ENCODE data around the gene CNTRL.

CNTRL gene

GRCh38 chr9:121198512-121199042 is 123.8 kb downstream of the CNTRL start:
- no peaks in the 10 kb centered on the region for H3K27me3 ChIP-seq (ENCODE audit: control insufficient read depth, insufficient read depth, low read length)
- H3K36me3 ChIP-seq (ENCODE audit: control insufficient read depth, insufficient read depth, low read length), result no peaks in the 10 kb centered on the region
- H3K4me1 ChIP-seq (ENCODE audit: control insufficient read depth, insufficient read depth, low read length), result peaks cover 8% of the 10 kb centered on the region
- no peak overlapping the region for H3K4me3 ChIP-seq (ENCODE audit: low read depth, low read length)
- no peak overlapping the region for H3K9ac ChIP-seq (ENCODE audit: low read depth, low read length)
- H3K9me3 ChIP-seq (ENCODE audit: control insufficient read depth, insufficient read depth, low read length), result no peaks in the 10 kb centered on the region

- peak overlapping the region; percentile 82 for H3K4me3 ChIP-seq (ENCODE audit: low read depth, low read length)
- no peaks in the 10 kb centered on the region for H3K36me3 ChIP-seq (ENCODE audit: control insufficient read depth, insufficient read depth, low read length)
- H3K27me3 ChIP-seq (ENCODE audit: control insufficient read depth, insufficient read depth, low read length), result peaks cover under 1% of the 10 kb centered on the region
- peaks cover 8% of the 10 kb centered on the region for H3K4me1 ChIP-seq (ENCODE audit: control insufficient read depth, insufficient read depth, low read length)
- H3K9me3 ChIP-seq (ENCODE audit: control insufficient read depth, insufficient read depth, low read length), result no peaks in the 10 kb centered on the region
- H3K9ac ChIP-seq (ENCODE audit: low read depth, low read length), result no peak overlapping the region
Observed at GRCh38 chr9:121199921-121200320, 125.2 kb downstream of the CNTRL start.

GRCh38 chr9:121200356-121200755 is 125.6 kb downstream of the CNTRL start:
- Histone ChIP-seq H3K36me3 (ENCODE audit: control insufficient read depth, insufficient read depth, low read length) (no peaks in the 10 kb centered on the region), H3K9me3 (ENCODE audit: control insufficient read depth, insufficient read depth, low read length) (no peaks in the 10 kb centered on the region), H3K4me1 (ENCODE audit: control insufficient read depth, insufficient read depth, low read length) (peaks cover 8% of the 10 kb centered on the region), H3K9ac (ENCODE audit: low read depth, low read length) (peak overlapping the region; percentile 73), H3K27me3 (ENCODE audit: control insufficient read depth, insufficient read depth, low read length) (peaks cover 4% of the 10 kb centered on the region), H3K4me3 (ENCODE audit: low read depth, low read length) (peak overlapping the region; percentile 82)

- Histone ChIP-seq H3K9ac (ENCODE audit: low read depth, low read length) (peak overlapping the region; percentile 73), H3K36me3 (ENCODE audit: control insufficient read depth, insufficient read depth, low read length) (no peaks in the 10 kb centered on the region), H3K9me3 (ENCODE audit: control insufficient read depth, insufficient read depth, low read length) (no peaks in the 10 kb centered on the region), H3K4me1 (ENCODE audit: control insufficient read depth, insufficient read depth, low read length) (peaks cover 8% of the 10 kb centered on the region), H3K4me3 (ENCODE audit: low read depth, low read length) (peak overlapping the region; percentile 82), H3K27me3 (ENCODE audit: control insufficient read depth, insufficient read depth, low read length) (peaks cover 7% of the 10 kb centered on the region)
Observed at GRCh38 chr9:121201045-121201737, 126.4 kb downstream of the CNTRL start.

- Histone ChIP-seq H3K36me3 (ENCODE audit: control insufficient read depth, insufficient read depth, low read length) (no peaks in the 10 kb centered on the region), H3K9me3 (ENCODE audit: control insufficient read depth, insufficient read depth, low read length) (no peaks in the 10 kb centered on the region), H3K4me3 (ENCODE audit: low read depth, low read length) (peak within 1 kb of the TSS; percentile 82), H3K27me3 (ENCODE audit: control insufficient read depth, insufficient read depth, low read length) (peaks cover 7% of the 10 kb centered on the region), H3K9ac (ENCODE audit: low read depth, low read length) (peak within 1 kb of the TSS; percentile 73), H3K4me1 (ENCODE audit: control insufficient read depth, insufficient read depth, low read length) (peaks cover 8% of the 10 kb centered on the region)
Observed at GRCh38 chr9:121201738-121202533, 127.2 kb downstream of the CNTRL start, which contains the start of gene RAB14. Gene RAB14 (minus strand): TSS chr9:121201869. CDS start chr9:121193412, 8,457 bp downstream.

- H3K4me1 ChIP-seq (ENCODE audit: control insufficient read depth, insufficient read depth, low read length), result peaks cover 8% of the 10 kb centered on the region
Observed at GRCh38 chr9:121204121-121204520, 129.4 kb downstream of the CNTRL start.

GRCh38 chr9:121204611-121205010 is 129.9 kb downstream of the CNTRL start:
- Histone ChIP-seq H3K9ac (ENCODE audit: low read depth, low read length) (no peak overlapping the region), H3K9me3 (ENCODE audit: control insufficient read depth, insufficient read depth, low read length) (no peaks in the 10 kb centered on the region), H3K36me3 (ENCODE audit: control insufficient read depth, insufficient read depth, low read length) (no peaks in the 10 kb centered on the region), H3K4me3 (ENCODE audit: low read depth, low read length) (no peak overlapping the region), H3K4me1 (ENCODE audit: control insufficient read depth, insufficient read depth, low read length) (peaks cover 8% of the 10 kb centered on the region), H3K27me3 (ENCODE audit: control insufficient read depth, insufficient read depth, low read length) (peaks cover 16% of the 10 kb centered on the region)

More at GRCh38 chr9:121204121-121204520, 129.4 kb downstream of the CNTRL start:
- no peaks in the 10 kb centered on the region for H3K36me3 ChIP-seq (ENCODE audit: control insufficient read depth, insufficient read depth, low read length)
- H3K4me3 ChIP-seq (ENCODE audit: low read depth, low read length), result no peak overlapping the region
- no peak overlapping the region for H3K9ac ChIP-seq (ENCODE audit: low read depth, low read length)
- H3K27me3 ChIP-seq (ENCODE audit: control insufficient read depth, insufficient read depth, low read length), result peaks cover 16% of the 10 kb centered on the region
- no peaks in the 10 kb centered on the region for H3K9me3 ChIP-seq (ENCODE audit: control insufficient read depth, insufficient read depth, low read length)

GRCh38 chr9:121206516-121207370 is 132.0 kb downstream of the CNTRL start:
- H3K4me1 ChIP-seq (ENCODE audit: control insufficient read depth, insufficient read depth, low read length), result peaks cover 2% of the 10 kb centered on the region
- no peak overlapping the region for H3K9ac ChIP-seq (ENCODE audit: low read depth, low read length)
- H3K36me3 ChIP-seq (ENCODE audit: control insufficient read depth, insufficient read depth, low read length), result no peaks in the 10 kb centered on the region
- peaks cover 19% of the 10 kb centered on the region for H3K27me3 ChIP-seq (ENCODE audit: control insufficient read depth, insufficient read depth, low read length)
- H3K9me3 ChIP-seq (ENCODE audit: control insufficient read depth, insufficient read depth, low read length), result no peaks in the 10 kb centered on the region
- H3K4me3 ChIP-seq (ENCODE audit: low read depth, low read length), result no peak overlapping the region

- peaks cover 19% of the 10 kb centered on the region for H3K27me3 ChIP-seq (ENCODE audit: control insufficient read depth, insufficient read depth, low read length)
- H3K4me3 ChIP-seq (ENCODE audit: low read depth, low read length), result no peak overlapping the region
- H3K9me3 ChIP-seq (ENCODE audit: control insufficient read depth, insufficient read depth, low read length), result no peaks in the 10 kb centered on the region
- H3K4me1 ChIP-seq (ENCODE audit: control insufficient read depth, insufficient read depth, low read length), result no peaks in the 10 kb centered on the region
- no peaks in the 10 kb centered on the region for H3K36me3 ChIP-seq (ENCODE audit: control insufficient read depth, insufficient read depth, low read length)
- H3K9ac ChIP-seq (ENCODE audit: low read depth, low read length), result no peak overlapping the region
Observed at GRCh38 chr9:121207371-121207940, 132.7 kb downstream of the CNTRL start.

GRCh38 chr9:121210536-121210935 is 135.8 kb downstream of the CNTRL start:
- Histone ChIP-seq H3K36me3 (ENCODE audit: control insufficient read depth, insufficient read depth, low read length) (no peaks in the 10 kb centered on the region), H3K27me3 (ENCODE audit: control insufficient read depth, insufficient read depth, low read length) (peaks cover 18% of the 10 kb centered on the region), H3K4me1 (ENCODE audit: control insufficient read depth, insufficient read depth, low read length) (peaks cover 5% of the 10 kb centered on the region), H3K9me3 (ENCODE audit: control insufficient read depth, insufficient read depth, low read length) (no peaks in the 10 kb centered on the region), H3K9ac (ENCODE audit: low read depth, low read length) (no peak overlapping the region), H3K4me3 (ENCODE audit: low read depth, low read length) (no peak overlapping the region)
